Activated T-helper 1 cell treated with anti-CD3 and anti-CD28 coated beads, Interleukin-12 subunit alpha, Interleukin-12 subunit beta, Interleukin-2, Interleukin-4 antibody, amounts not matched to agents 30 ng/mL and 10 ng/mL and 1 ng/mL, durations not matched to agents 14 hours and 24 hours and 36 hours (primary cell): Measurements from ENCODE around the gene AK4. TPM values are rescaled to one million over a fixed set of nuclear protein-coding genes. Genes with fewer than 3 reads are reported as not detected.

Source experiments
- DNase-seq: peaks from one replicate; pipeline ENCODE4 v3.0.0; 2021; ENCODE audit warnings: low spot score
- H3K27ac Mint-ChIP-seq: one replicate; pipeline ENCODE4 v1.8.0; 2021; ENCODE audit warnings: mild to moderate bottlenecking, mixed read lengths
- H3K27me3 Mint-ChIP-seq: one replicate; pipeline ENCODE4 v1.8.0; 2022; ENCODE audit warnings: mild to moderate bottlenecking, moderate library complexity, mixed read lengths; ENCODE audit not compliant: insufficient read depth
- H3K36me3 Mint-ChIP-seq: one replicate; pipeline ENCODE4 v1.8.0; 2021; ENCODE audit warnings: low read depth, mixed read lengths
- H3K4me1 Mint-ChIP-seq: one replicate; pipeline ENCODE4 v1.8.0; 2021; ENCODE audit warnings: low read depth, mixed read lengths
- H3K4me3 Mint-ChIP-seq: one replicate; pipeline ENCODE4 v1.8.0; 2021; ENCODE audit warnings: mild to moderate bottlenecking, moderate library complexity, mixed read lengths
- H3K9me3 Mint-ChIP-seq: one replicate; pipeline ENCODE4 v1.8.0; 2021; ENCODE audit warnings: mixed read lengths
- intact Hi-C: fragments of 100-400 bp; cut with micrococcal nuclease; formaldehyde crosslinking; loops from one replicate; pipeline ENCODE4 v1.15.1; 2024
- total RNA-seq: library from RNA; stranded (reverse); gene quantifications from 2 replicates; pipeline ENCODE4 v1.2.3, GENCODE V29; 2022

Gene AK4
- total RNA-seq, 1 donor from 2014 or later, result 108 TPM

GRCh38 chr1:65193129-65193695, 45.2 kb downstream of the AK4 start:
- intact Hi-C loops, result no loop called here
- Mint-ChIP-seq H3K27me3 (no peaks in the 10 kb centered on the region), H3K4me3 (no peak overlapping the region), H3K36me3 (peaks cover 55% of the 10 kb centered on the region), H3K27ac (no peak overlapping the region), H3K4me1 (peaks cover 41% of the 10 kb centered on the region), H3K9me3 (no peaks in the 10 kb centered on the region)
- DNase-seq, result no peak

- peak overlapping the region; percentile 26 for H3K27ac Mint-ChIP-seq
- H3K4me3 Mint-ChIP-seq, result no peak overlapping the region
- intact Hi-C loops, result loop anchor here (2.0 kb wide), 1 partner anchor 17 kb away; no protein-coding TSS in a partner anchor
- DNase-seq, result no peak
- H3K27me3 Mint-ChIP-seq, result no peaks in the 10 kb centered on the region
- H3K9me3 Mint-ChIP-seq, result no peaks in the 10 kb centered on the region
- peaks cover 31% of the 10 kb centered on the region for H3K4me1 Mint-ChIP-seq
- H3K36me3 Mint-ChIP-seq, result peaks cover 50% of the 10 kb centered on the region
Measured at GRCh38 chr1:65195495-65196417, 47.8 kb downstream of the AK4 start.

- Mint-ChIP-seq H3K27ac (peak overlapping the region; percentile 31), H3K36me3 (peaks cover 48% of the 10 kb centered on the region), H3K4me1 (peaks cover 37% of the 10 kb centered on the region), H3K27me3 (no peaks in the 10 kb centered on the region), H3K9me3 (no peaks in the 10 kb centered on the region), H3K4me3 (no peak overlapping the region)
- intact Hi-C loops, result loop anchor here (2.0 kb wide), 1 partner anchor 16 kb away; no protein-coding TSS in a partner anchor
- no peak for DNase-seq
Measured at GRCh38 chr1:65196926-65197325, 48.9 kb downstream of the AK4 start.

- Mint-ChIP-seq H3K36me3 (peaks cover 44% of the 10 kb centered on the region), H3K27me3 (no peaks in the 10 kb centered on the region), H3K9me3 (no peaks in the 10 kb centered on the region), H3K27ac (peak overlapping the region; percentile 25), H3K4me1 (peaks cover 37% of the 10 kb centered on the region), H3K4me3 (no peak overlapping the region)
- intact Hi-C loops, result loop anchor here (2.0 kb wide), 1 partner anchor 15 kb away; no protein-coding TSS in a partner anchor
- no peak for DNase-seq
Measured at GRCh38 chr1:65197636-65198035, 49.6 kb downstream of the AK4 start.

GRCh38 chr1:65198096-65198495, 50.1 kb downstream of the AK4 start:
- H3K4me1 Mint-ChIP-seq, result peaks cover 37% of the 10 kb centered on the region
- no peak for DNase-seq
- no peaks in the 10 kb centered on the region for H3K9me3 Mint-ChIP-seq
- peaks cover 41% of the 10 kb centered on the region for H3K36me3 Mint-ChIP-seq
- H3K27ac Mint-ChIP-seq, result peak overlapping the region; percentile 25
- H3K27me3 Mint-ChIP-seq, result no peaks in the 10 kb centered on the region
- intact Hi-C loops, result no loop called here
- H3K4me3 Mint-ChIP-seq, result no peak overlapping the region

- Mint-ChIP-seq H3K4me3 (no peak overlapping the region), H3K36me3 (peaks cover 32% of the 10 kb centered on the region), H3K9me3 (no peaks in the 10 kb centered on the region), H3K27ac (no peak overlapping the region), H3K4me1 (peaks cover 35% of the 10 kb centered on the region), H3K27me3 (no peaks in the 10 kb centered on the region)
- intact Hi-C loops, result no loop called here
- no peak for DNase-seq
Measured at GRCh38 chr1:65200411-65200810, 52.4 kb downstream of the AK4 start.

- no peaks in the 10 kb centered on the region for H3K27me3 Mint-ChIP-seq
- H3K27ac Mint-ChIP-seq, result peak overlapping the region; percentile 1
- no peaks in the 10 kb centered on the region for H3K9me3 Mint-ChIP-seq
- intact Hi-C loops, result no loop called here
- H3K4me1 Mint-ChIP-seq, result peaks cover 53% of the 10 kb centered on the region
- H3K36me3 Mint-ChIP-seq, result peaks cover 17% of the 10 kb centered on the region
- DNase-seq, result no peak
- no peak overlapping the region for H3K4me3 Mint-ChIP-seq
Measured at GRCh38 chr1:65206836-65207235, 58.8 kb downstream of the AK4 start.

GRCh38 chr1:65207317-65207716, 59.3 kb downstream of the AK4 start:
- DNase-seq, result no peak
- no peaks in the 10 kb centered on the region for H3K9me3 Mint-ChIP-seq
- intact Hi-C loops, result no loop called here
- peak overlapping the region; percentile 1 for H3K27ac Mint-ChIP-seq
- no peaks in the 10 kb centered on the region for H3K27me3 Mint-ChIP-seq
- no peak overlapping the region for H3K4me3 Mint-ChIP-seq
- peaks cover 17% of the 10 kb centered on the region for H3K36me3 Mint-ChIP-seq
- H3K4me1 Mint-ChIP-seq, result peaks cover 57% of the 10 kb centered on the region

- peaks cover 69% of the 10 kb centered on the region for H3K4me1 Mint-ChIP-seq
- H3K4me3 Mint-ChIP-seq, result no peak overlapping the region
- DNase-seq, result no peak
- H3K27me3 Mint-ChIP-seq, result no peaks in the 10 kb centered on the region
- intact Hi-C loops, result loop anchor here (2.0 kb wide), 1 partner anchor 134 kb away; no protein-coding TSS in a partner anchor
- peaks cover 17% of the 10 kb centered on the region for H3K36me3 Mint-ChIP-seq
- no peaks in the 10 kb centered on the region for H3K9me3 Mint-ChIP-seq
- no peak overlapping the region for H3K27ac Mint-ChIP-seq
Measured at GRCh38 chr1:65208563-65208973, 60.6 kb downstream of the AK4 start.

GRCh38 chr1:65209005-65209885, 61.2 kb downstream of the AK4 start:
- Mint-ChIP-seq H3K36me3 (peaks cover 15% of the 10 kb centered on the region), H3K9me3 (no peaks in the 10 kb centered on the region), H3K4me3 (no peak overlapping the region), H3K4me1 (peaks cover 76% of the 10 kb centered on the region), H3K27ac (peak overlapping the region; percentile 20), H3K27me3 (no peaks in the 10 kb centered on the region)
- intact Hi-C loops, result loop anchor here (1.0 to 2.0 kb wide), 2 partner anchors 134 to 149 kb away; no protein-coding TSS in a partner anchor
- no peak for DNase-seq

GRCh38 chr1:65210325-65210724, 62.3 kb downstream of the AK4 start:
- peaks cover 87% of the 10 kb centered on the region for H3K4me1 Mint-ChIP-seq
- DNase-seq, result no peak
- no peak overlapping the region for H3K4me3 Mint-ChIP-seq
- peaks cover 15% of the 10 kb centered on the region for H3K36me3 Mint-ChIP-seq
- intact Hi-C loops, result loop anchor here (5.0 to 10.0 kb wide), 2 partner anchors 248 to 326 kb away; no protein-coding TSS in a partner anchor
- H3K9me3 Mint-ChIP-seq, result no peaks in the 10 kb centered on the region
- H3K27ac Mint-ChIP-seq, result no peak overlapping the region
- no peaks in the 10 kb centered on the region for H3K27me3 Mint-ChIP-seq

- intact Hi-C loops, result loop anchor here (5.0 to 10.0 kb wide), 2 partner anchors 249 to 327 kb away; no protein-coding TSS in a partner anchor
- no peaks in the 10 kb centered on the region for H3K9me3 Mint-ChIP-seq
- peaks cover 87% of the 10 kb centered on the region for H3K4me1 Mint-ChIP-seq
- H3K27me3 Mint-ChIP-seq, result no peaks in the 10 kb centered on the region
- DNase-seq, result no peak
- peaks cover 15% of the 10 kb centered on the region for H3K36me3 Mint-ChIP-seq
- H3K27ac Mint-ChIP-seq, result no peak overlapping the region
- no peak overlapping the region for H3K4me3 Mint-ChIP-seq
Measured at GRCh38 chr1:65211331-65211730, 63.3 kb downstream of the AK4 start.
